Neural cell (in vitro differentiated cells): Measurements from ENCODE around the gene APLNR. TPM values are rescaled to one million over a fixed set of nuclear protein-coding genes. Genes with fewer than 3 reads are reported as not detected.

Source experiments
- H2AFZ ChIP-seq: fragments of 200-600, 300-800 bp; sonication (generic), shearing (Covaris generic); 2 replicates; pipeline ENCODE4 v1.6.0; 2014; ENCODE audit warnings: low read depth, mild to moderate bottlenecking, antibody characterized with exemption, low read length, moderate library complexity
- H3F3A ChIP-seq: fragments of 200-600 bp; shearing (Covaris generic); 2 replicates; pipeline ENCODE4 v1.6.1; 2016; ENCODE audit warnings: mild to moderate bottlenecking, moderate library complexity, mixed read lengths, antibody characterized with exemption, low read length; ENCODE audit not compliant: insufficient read depth, poor library complexity, severe bottlenecking
- H3K27ac ChIP-seq: fragments of 200-600, 300-800 bp; sonication (generic), shearing (Covaris generic); 2 replicates; pipeline ENCODE4 v1.5.1; 2014; ENCODE audit warnings: mild to moderate bottlenecking, low read length, moderate library complexity
- H3K27me3 ChIP-seq: fragments of 300-800, 200-600 bp; sonication (generic), shearing (Covaris generic); 2 replicates; pipeline ENCODE4 v1.6.0; 2014; ENCODE audit warnings: mild to moderate bottlenecking, low read depth, low read length, moderate library complexity; ENCODE audit not compliant: insufficient read depth
- H3K36me3 ChIP-seq: fragments of 300-800, 200-600 bp; sonication (generic), shearing (Covaris generic); 2 replicates; pipeline ENCODE4 v1.5.1; 2014; ENCODE audit warnings: mild to moderate bottlenecking, antibody characterized with exemption, low read length, moderate library complexity; ENCODE audit not compliant: insufficient read depth
- H3K4me2 ChIP-seq: fragments of 300-800, 200-600 bp; sonication (generic), shearing (Covaris generic); 2 replicates; pipeline ENCODE4 v1.6.0; 2014; ENCODE audit warnings: mild to moderate bottlenecking, low read length
- H3K4me3 ChIP-seq: fragments of 300-800, 200-600 bp; sonication (generic), shearing (Covaris generic); 2 replicates; pipeline ENCODE4 v1.5.1; 2014; ENCODE audit warnings: mild to moderate bottlenecking, low read length, moderate library complexity
- H3K79me2 ChIP-seq: fragments of 200-600 bp; shearing (Covaris generic); replicated peaks from 2 replicates; pipeline ENCODE4 v1.6.0; 2014; ENCODE audit warnings: mild to moderate bottlenecking, low read length, moderate library complexity; ENCODE audit not compliant: insufficient read depth
- H3K9ac ChIP-seq: fragments of 300-800, 200-600 bp; sonication (generic), shearing (Covaris generic); 2 replicates; pipeline ENCODE4 v1.6.1; 2016; ENCODE audit warnings: mild to moderate bottlenecking, low read length, mixed read lengths
- H3K9me2 ChIP-seq: fragments of 200-600 bp; shearing (Covaris generic); 2 replicates; pipeline ENCODE4 v1.6.1; 2016; ENCODE audit warnings: mild to moderate bottlenecking, low read length, mixed read lengths; ENCODE audit not compliant: insufficient read depth
- H3K9me3 ChIP-seq: fragments of 200-600, 300-800 bp; sonication (generic), shearing (Covaris generic); 2 replicates; pipeline ENCODE4 v1.6.1; 2016; ENCODE audit warnings: mild to moderate bottlenecking, mixed run types, low read length, moderate library complexity, mixed read lengths
- H4K20me1 ChIP-seq: fragments of 200-600 bp; shearing (Covaris generic); 2 replicates; pipeline ENCODE4 v1.6.1; 2016; ENCODE audit warnings: mild to moderate bottlenecking, mixed run types; ENCODE audit not compliant: insufficient read depth
- CTCF ChIP-seq: fragments of 450-650 bp; IDR thresholded peaks from 2 replicates; pipeline ENCODE4 v1.5.1; 2014; ENCODE audit warnings: antibody characterized with exemption, mild to moderate bottlenecking, moderate library complexity; ENCODE audit not compliant: poor library complexity, severe bottlenecking
- EP300 ChIP-seq: fragments of 450-650 bp; conservative IDR thresholded peaks from 2 replicates; pipeline ENCODE4 v1.6.1; 2014; ENCODE audit warnings: antibody characterized with exemption, mild to moderate bottlenecking, moderate library complexity; ENCODE audit not compliant: poor library complexity, severe bottlenecking
- EZH2 ChIP-seq: fragments of 200-600, 300-800 bp; shearing (Covaris generic), sonication (generic); IDR thresholded peaks from 2 replicates; pipeline ENCODE4 v1.6.1; 2014; ENCODE audit warnings: antibody characterized with exemption, low read length, borderline replicate concordance, mild to moderate bottlenecking; ENCODE audit not compliant: insufficient read depth, poor library complexity, severe bottlenecking
- MXI1 ChIP-seq: fragments of 450-650 bp; conservative IDR thresholded peaks from 2 replicates; pipeline ENCODE4 v1.6.1; 2014; ENCODE audit warnings: antibody characterized with exemption, mild to moderate bottlenecking; ENCODE audit not compliant: poor library complexity, severe bottlenecking
- POLR2AphosphoS5 ChIP-seq: IDR thresholded peaks from 2 replicates; pipeline ENCODE4 v1.6.1; 2012
- RAD21 ChIP-seq: fragments of 450-650 bp; conservative IDR thresholded peaks from 2 replicates; pipeline ENCODE4 v1.6.1; 2014; ENCODE audit warnings: antibody characterized with exemption, mild to moderate bottlenecking, moderate library complexity
- REST ChIP-seq: IDR thresholded peaks from 2 replicates; pipeline ENCODE4 v1.6.1; 2012; ENCODE audit warnings: borderline replicate concordance
- SMC3 ChIP-seq: fragments of 450-650 bp; conservative IDR thresholded peaks from 2 replicates; pipeline ENCODE4 v1.6.1; 2014; ENCODE audit warnings: antibody characterized with exemption, mild to moderate bottlenecking, moderate library complexity; ENCODE audit not compliant: poor library complexity
- TAF1 ChIP-seq: IDR thresholded peaks from 2 replicates; pipeline ENCODE4 v1.6.1; 2012; ENCODE audit warnings: low read depth
- polyA plus RNA-seq: library from polyadenylated mRNA; depleted of rRNA; stranded (reverse); fragments of >200 nt; gene quantifications from 2 replicates; pipeline ENCODE4 v1.2.3, GENCODE V29; 2014

The APLNR gene
- polyA plus RNA-seq, 1 donor from 2014 or later = not detected

- TF ChIP-seq POLR2AphosphoS5 (no peak), REST (no peak)
- Histone ChIP-seq H3K27ac (no peak overlapping the region), H3K4me3 (no peak overlapping the region), H3F3A (no peaks in the 10 kb centered on the region), H3K4me2 (no peak overlapping the region), H3K36me3 (no peaks in the 10 kb centered on the region), H4K20me1 (no peaks in the 10 kb centered on the region), H3K79me2 (no peaks in the 10 kb centered on the region), H3K9me3 (no peaks in the 10 kb centered on the region), H3K9me2 (no peaks in the 10 kb centered on the region), H3K9ac (no peak overlapping the region), H3K27me3 (no peaks in the 10 kb centered on the region), H2AFZ (no peak overlapping the region)
Observed at GRCh38 chr11:57233702-57234101, 3.3 kb downstream of the APLNR start.

GRCh38 chr11:57231539-57232253, 5.4 kb downstream of the APLNR start:
- Histone ChIP-seq H3K9me3 (no peaks in the 10 kb centered on the region), H3K9me2 (no peaks in the 10 kb centered on the region), H3K27ac (no peak overlapping the region), H3K4me2 (no peak overlapping the region), H3K79me2 (no peaks in the 10 kb centered on the region), H3K36me3 (no peaks in the 10 kb centered on the region), H4K20me1 (no peaks in the 10 kb centered on the region), H2AFZ (no peak overlapping the region), H3F3A (no peaks in the 10 kb centered on the region), H3K9ac (no peak overlapping the region), H3K27me3 (no peaks in the 10 kb centered on the region), H3K4me3 (no peak overlapping the region)
- TF ChIP-seq EZH2 (no peak), SMC3 (no peak), POLR2AphosphoS5 (no peak), EP300 (no peak), TAF1 (no peak)

GRCh38 chr11:57230791-57231538, 6.1 kb downstream of the APLNR start:
- H3K9ac ChIP-seq = no peak overlapping the region
- no peaks in the 10 kb centered on the region for H3K27me3 ChIP-seq
- no peak overlapping the region for H3K27ac ChIP-seq
- no peak overlapping the region for H3K4me3 ChIP-seq
- no peaks in the 10 kb centered on the region for H3K79me2 ChIP-seq
- H2AFZ ChIP-seq = no peak overlapping the region
- H3K36me3 ChIP-seq = no peaks in the 10 kb centered on the region
- H3K9me2 ChIP-seq = no peaks in the 10 kb centered on the region
- H3F3A ChIP-seq = no peaks in the 10 kb centered on the region
- H4K20me1 ChIP-seq = no peaks in the 10 kb centered on the region
- no peaks in the 10 kb centered on the region for H3K9me3 ChIP-seq
- no peak overlapping the region for H3K4me2 ChIP-seq
- TF ChIP-seq EZH2 = no peak
- TF ChIP-seq CTCF = no peak
- no peak for TF ChIP-seq REST
- TF ChIP-seq MXI1 = no peak
- no peak for TF ChIP-seq SMC3
- TF ChIP-seq RAD21 = no peak
- TF ChIP-seq EP300 = no peak
- TF ChIP-seq TAF1 = no peak
- no peak for TF ChIP-seq POLR2AphosphoS5
